BJ (cell line): Measurements from ENCODE around the gene SGF29. TPM values are rescaled to one million over a fixed set of nuclear protein-coding genes. Genes with fewer than 3 reads are reported as not detected.
"Not testable (repeated sequence)": the region's sequence is repeated elsewhere in the genome, so short reads cannot be mapped to it uniquely, and the experiment has no call there.

ENCODE experiments used
- CTCF ChIA-PET: fragments of 350-600 bp; formaldehyde crosslinking; extraction: SDS; loops from one replicate; lab custom pipeline; 2021; ENCODE audit warnings: antibody characterized with exemption, inconsistent platforms; lab: Yijun Ruan, JAX
- POLR2A ChIA-PET: fragments of 300-600 bp; sonication (Branson Sonifier 250); formaldehyde crosslinking; extraction: SDS; loops from one replicate; lab custom pipeline; 2021; ENCODE audit warnings: antibody characterized with exemption; lab: Charles Lee
- DNase-seq: peaks from one replicate; pipeline ENCODE4 v3.0.0-alpha.2; 2011; ENCODE audit warnings: low read depth
- H3K27me3 ChIP-seq: 2 replicates; pipeline ENCODE4 v1.6.0; 2011; ENCODE audit warnings: low read length; ENCODE audit not compliant: control insufficient read depth, insufficient read depth
- H3K36me3 ChIP-seq: 2 replicates; pipeline ENCODE4 v1.5.1; 2011; ENCODE audit warnings: low read length; ENCODE audit not compliant: control insufficient read depth, insufficient read depth
- H3K4me3 ChIP-seq: 2 replicates; pipeline ENCODE4 v1.5.1; 2011; ENCODE audit warnings: low read depth, mild to moderate bottlenecking, control low read depth, low read length
- CTCF ChIP-seq: IDR thresholded peaks from 2 replicates; pipeline ENCODE4 v1.5.1; 2011; ENCODE audit warnings: low read depth, mild to moderate bottlenecking, control low read depth, inconsistent platforms, low read length, moderate library complexity; ENCODE audit not compliant: insufficient read depth
- polyA plus RNA-seq: library from polyadenylated mRNA; depleted of rRNA; stranded (reverse); fragments of >200 nt; gene quantifications from 2 replicates; pipeline ENCODE4 v1.2.3, GENCODE V29; 2011

Gene SGF29
- polyA plus RNA-seq, 1 experiment, result 2.4 TPM

- no peak for DNase-seq
- POLR2A ChIA-PET, result no interaction called here
- Histone ChIP-seq H3K4me3 (no peak overlapping the region), H3K27me3 (peaks cover 1% of the 10 kb centered on the region; the same call in 1 of the 2 replicates), H3K36me3 (no peaks in the 10 kb centered on the region)
- no peak for TF ChIP-seq CTCF
- CTCF ChIA-PET, result no interaction called here
Observed at GRCh38 chr16:28522792-28523191, 30.9 kb upstream of the SGF29 start.

GRCh38 chr16:28524681-28525171 is 29.0 kb upstream of the SGF29 start:
- no peaks in the 10 kb centered on the region for H3K36me3 ChIP-seq
- ChIA-PET CTCF (no interaction called here), POLR2A (no interaction called here)
- peaks cover 1% of the 10 kb centered on the region; the same call in 1 of the 2 replicates for H3K27me3 ChIP-seq
- DNase-seq, result no peak
- no peak overlapping the region for H3K4me3 ChIP-seq
- TF ChIP-seq CTCF, result no peak

GRCh38 chr16:28526201-28527099 is 27.3 kb upstream of the SGF29 start:
- no peak for TF ChIP-seq CTCF
- peaks cover 1% of the 10 kb centered on the region; the same call in 1 of the 2 replicates for H3K27me3 ChIP-seq
- ChIA-PET POLR2A (no interaction called here), CTCF (interaction anchor here (0.6 kb wide), 1 partner anchor 41 kb away, joined by 3 read pairs; no protein-coding TSS in a partner anchor)
- no peak overlapping the region for H3K4me3 ChIP-seq
- DNase-seq, result no peak
- H3K36me3 ChIP-seq, result no peaks in the 10 kb centered on the region

GRCh38 chr16:28527100-28527785 is 26.5 kb upstream of the SGF29 start:
- H3K4me3 ChIP-seq, DNase-seq, POLR2A ChIA-PET, CTCF ChIA-PET, H3K36me3 ChIP-seq, H3K27me3 ChIP-seq: not testable (repeated sequence)

- no peak for TF ChIP-seq CTCF
- H3K4me3 ChIP-seq, result no peak overlapping the region
- CTCF ChIA-PET, result interaction anchor here (1.6 kb wide), 1 partner anchor 24 kb away, joined by 3 read pairs; no protein-coding TSS in a partner anchor
- H3K27me3 ChIP-seq, result peaks cover 1% of the 10 kb centered on the region; the same call in 1 of the 2 replicates
- POLR2A ChIA-PET, result no interaction called here
- H3K36me3 ChIP-seq, result no peaks in the 10 kb centered on the region
- DNase-seq, result no peak
Observed at GRCh38 chr16:28527985-28528384, 25.7 kb upstream of the SGF29 start.
